AG04449 (cell line): Measurements from ENCODE around the gene MAD2L1BP.
"Not testable (repeated sequence)": the region's sequence is repeated elsewhere in the genome, so short reads cannot be mapped to it uniquely, and the experiment has no call there.

Source experiments
- CTCF ChIA-PET: fragments of 350-600 bp; formaldehyde crosslinking; extraction: SDS; loops from one replicate; lab custom pipeline; 2021; ENCODE audit warnings: antibody characterized with exemption; lab: Yijun Ruan, JAX
- POLR2A ChIA-PET: fragments of 400-600, 350-600 bp; formaldehyde crosslinking; extraction: SDS; loops from one replicate; lab custom pipeline; 2020; ENCODE audit warnings: antibody characterized with exemption, inconsistent platforms; lab: Yijun Ruan, JAX
- DNase-seq: peaks from one replicate; pipeline ENCODE4 v3.0.0-alpha.2; 2010; ENCODE audit warnings: low read depth, low spot score
- H3K4me3 ChIP-seq: 2 replicates; pipeline ENCODE4 v1.5.1; 2011; ENCODE audit warnings: low read depth, mild to moderate bottlenecking, control low read depth, low read length
- CTCF ChIP-seq: IDR thresholded peaks from one replicate; pipeline ENCODE4 v1.5.1; 2011; ENCODE audit warnings: mild to moderate bottlenecking, moderate library complexity, low read length, control low read depth, inconsistent platforms; ENCODE audit not compliant: insufficient read depth; ENCODE audit errors: missing control alignments

Gene MAD2L1BP

GRCh38 chr6:43635387-43636307 lies at the start of gene MAD2L1BP:
Gene MAD2L1BP (plus strand): TSS chr6:43635840. CDS start chr6:43635876, 36 bp downstream.
- DNase-seq: no peak
- CTCF ChIA-PET: interaction anchor here (1.3 to 1.7 kb wide), 4 partner anchors 25 to 443 kb away, joined by 3 to 8 read pairs (median 4); no protein-coding TSS in a partner anchor
- no peak for TF ChIP-seq CTCF

GRCh38 chr6:43588194-43588593 lies 47.4 kb upstream of the MAD2L1BP start:
- DNase-seq: no peak
- TF ChIP-seq CTCF: no peak
- H3K4me3 ChIP-seq: no peak overlapping the region
- ChIA-PET POLR2A (no interaction called here), CTCF (interaction anchor here (1.2 to 1.3 kb wide), 2 partner anchors 9 to 20 kb away, joined by 3 to 8 read pairs; no protein-coding TSS in a partner anchor)

More at GRCh38 chr6:43635387-43636307, at the start of gene MAD2L1BP:
- POLR2A ChIA-PET: interaction anchor here (0.6 to 1.3 kb wide), 2 partner anchors 8 to 10 kb away, joined by 4 read pairs; no protein-coding TSS in a partner anchor
- H3K4me3 ChIP-seq: peak within 1 kb of the TSS; percentile 91

- CTCF ChIA-PET: interaction anchor here (0.6 to 9.2 kb wide), 2 partner anchors 19 kb away, joined by 3 to 93 read pairs; no protein-coding TSS in a partner anchor
- POLR2A ChIA-PET, DNase-seq, H3K4me3 ChIP-seq: not testable (repeated sequence)
Measured at GRCh38 chr6:43589564-43589963, 46.1 kb upstream of the MAD2L1BP start.

GRCh38 chr6:43593938-43594337 lies 41.7 kb upstream of the MAD2L1BP start:
- no peak for TF ChIP-seq CTCF
- no peak overlapping the region for H3K4me3 ChIP-seq
- CTCF ChIA-PET: interaction anchor here (1.0 to 9.2 kb wide), 3 partner anchors 8 to 17 kb away, joined by 3 to 93 read pairs (median 5); no protein-coding TSS in a partner anchor
- no peak for DNase-seq
- POLR2A ChIA-PET: interaction anchor here (1.1 kb wide), 1 partner anchor 18 kb away, joined by 4 read pairs; the partner anchor contains the start of gene XPO5

- DNase-seq: no peak
- POLR2A ChIA-PET: no interaction called here
- CTCF ChIA-PET: interaction anchor here (2.4 kb wide), 1 partner anchor 8 kb away, joined by 14 read pairs; no protein-coding TSS in a partner anchor
- no peak overlapping the region for H3K4me3 ChIP-seq
- TF ChIP-seq CTCF: no peak
Measured at GRCh38 chr6:43600595-43600994, 35.0 kb upstream of the MAD2L1BP start.

- ChIA-PET POLR2A (interaction anchor here (0.9 kb wide), 1 partner anchor 12 kb away, joined by 3 read pairs; no protein-coding TSS in a partner anchor), CTCF (interaction anchor here (2.5 kb wide), 1 partner anchor 12 kb away, joined by 7 read pairs; no protein-coding TSS in a partner anchor)
- no peak for TF ChIP-seq CTCF
- no peak for DNase-seq
- H3K4me3 ChIP-seq: no peak overlapping the region
Measured at GRCh38 chr6:43604174-43604573, 31.5 kb upstream of the MAD2L1BP start.
